GM18907 (cell line): Measurements from ENCODE around the gene MRPL1.
"Not testable (repeated sequence)": the region's sequence is repeated elsewhere in the genome, so short reads cannot be mapped to it uniquely, and the experiment has no call there.

Source experiments
- ATAC-seq: cut with Tn5 transposase; IDR thresholded peaks from one replicate; pipeline ENCODE4 v1.9.1; 2021; ENCODE audit warnings: mild to moderate bottlenecking, moderate library complexity; ENCODE audit not compliant: unreplicated experiment

MRPL1 gene

GRCh38 chr4:77911842-77912450, 49.3 kb downstream of the MRPL1 start:
- ATAC-seq = peak; percentile 74

GRCh38 chr4:77913348-77913747, 50.7 kb downstream of the MRPL1 start:
- no peak for ATAC-seq

- ATAC-seq = no peak
Measured at GRCh38 chr4:77917075-77917474, 54.4 kb downstream of the MRPL1 start.

GRCh38 chr4:77917601-77918000, 55.0 kb downstream of the MRPL1 start:
- no peak for ATAC-seq

- ATAC-seq = no peak
Measured at GRCh38 chr4:77920371-77920770, 57.7 kb downstream of the MRPL1 start.

GRCh38 chr4:77921701-77922100, 59.1 kb downstream of the MRPL1 start:
- ATAC-seq = no peak

- ATAC-seq = no peak
Measured at GRCh38 chr4:77922158-77923094, 59.8 kb downstream of the MRPL1 start.

- no peak for ATAC-seq
Measured at GRCh38 chr4:77927991-77928925, 65.6 kb downstream of the MRPL1 start.

GRCh38 chr4:77930154-77930639, 67.6 kb downstream of the MRPL1 start:
- no peak for ATAC-seq

GRCh38 chr4:77930876-77931275, 68.2 kb downstream of the MRPL1 start:
- no peak for ATAC-seq

- ATAC-seq = no peak
Measured at GRCh38 chr4:77931452-77932135, 69.0 kb downstream of the MRPL1 start.

- no peak for ATAC-seq
Measured at GRCh38 chr4:77938560-77938959, 75.9 kb downstream of the MRPL1 start.

- not testable (repeated sequence) for ATAC-seq
Measured at GRCh38 chr4:77945929-77946328, 83.3 kb downstream of the MRPL1 start.

- ATAC-seq = no peak
Measured at GRCh38 chr4:77950203-77950602, 87.6 kb downstream of the MRPL1 start.

- ATAC-seq = no peak
Measured at GRCh38 chr4:77952457-77952856, 89.8 kb downstream of the MRPL1 start.

- ATAC-seq = no peak
Measured at GRCh38 chr4:77954690-77955089, 92.1 kb downstream of the MRPL1 start.

- ATAC-seq = no peak
Measured at GRCh38 chr4:77956917-77957316, 94.3 kb downstream of the MRPL1 start.

- ATAC-seq = no peak
Measured at GRCh38 chr4:77958897-77959296, 96.3 kb downstream of the MRPL1 start.

- peak; percentile 57 for ATAC-seq
Measured at GRCh38 chr4:77959566-77960338, 97.1 kb downstream of the MRPL1 start.

- ATAC-seq = no peak
Measured at GRCh38 chr4:77960367-77960766, 97.7 kb downstream of the MRPL1 start.
